Spleen (tissue), 11 donors: Measurements from ENCODE around the gene ITGB2. TPM values are rescaled to one million over a fixed set of nuclear protein-coding genes. Genes with fewer than 3 reads are reported as not detected.
A peak's percentile ranks its signal among the peaks of the same experiment; 100 is the strongest.

Experiments
- DNase-seq: peaks from one replicate; pipeline ENCODE4 v3.0.0-alpha.2; 2020
- H3K27ac ChIP-seq, 8 donors: fragments of 200-600 bp; sonication (generic) in 7 of 8; 1 replicate in 4 of 8; 2 replicates in 4 of 8; pipeline versions ENCODE4 v1.5.0 to v1.8.0; 2016 to 2021; ENCODE audit warnings: inconsistent platforms in 4 of 8, mild to moderate bottlenecking in 4 of 8, moderate library complexity in 1 of 8
- H3K27me3 ChIP-seq, 7 donors: fragments of 200-600 bp; sonication (generic) in 6 of 7; replicated peaks in 1 of 7; 1 replicate in 4 of 7; 2 replicates in 3 of 7; pipeline versions ENCODE4 v1.5.0 to v1.8.0; 2016 to 2021; ENCODE audit warnings: inconsistent platforms in 3 of 7, mild to moderate bottlenecking in 1 of 7
- H3K36me3 ChIP-seq, 6 donors: fragments of 200-600 bp; sonication (generic) in 5 of 6; 1 replicate in 4 of 6; 2 replicates in 2 of 6; pipeline versions ENCODE4 v1.5.0 to v1.8.0; 2016 to 2021; ENCODE audit warnings: inconsistent platforms in 2 of 6
- H3K4me1 ChIP-seq, 6 donors: fragments of 200-600 bp; sonication (generic) in 5 of 6; 1 replicate in 3 of 6; 2 replicates in 3 of 6; pipeline versions ENCODE4 v1.5.0 to v1.8.0; 2016 to 2021; ENCODE audit warnings: inconsistent platforms in 3 of 6
- H3K4me3 ChIP-seq, 8 donors: fragments of 200-600 bp; sonication (generic) in 7 of 8; 1 replicate in 4 of 8; 2 replicates in 4 of 8; pipeline versions ENCODE4 v1.5.0 to v1.8.0; 2016 to 2021; ENCODE audit warnings: inconsistent platforms in 4 of 8, mild to moderate bottlenecking in 4 of 8, moderate library complexity in 2 of 8
- H3K9me3 ChIP-seq, 8 donors: fragments of 200-600 bp; sonication (generic) in 7 of 8; 1 replicate in 4 of 8; 2 replicates in 4 of 8; pipeline versions ENCODE4 v1.5.0 to v1.8.0; 2016 to 2021; ENCODE audit warnings: inconsistent platforms in 4 of 8
- CTCF ChIP-seq, 11 experiments: fragments of 200-600 bp in 7 of 11; fragments of 450-650 bp in 4 of 11; sonication (generic) in 4 of 11; IDR thresholded peaks in 8 of 11; conservative IDR thresholded peaks in 3 of 11; 1 replicate in 7 of 11; 2 replicates in 4 of 11; pipeline versions ENCODE4 v1.4.0 to v1.8.0; 2016 to 2021; ENCODE audit warnings: antibody characterized with exemption in 11 of 11, inconsistent platforms in 4 of 11, mild to moderate bottlenecking in 1 of 11
- POLR2A ChIP-seq, 3 donors: fragments of 450-650 bp; IDR thresholded peaks; one replicate each; pipeline ENCODE4 v1.5.1; 2017; ENCODE audit warnings: antibody characterized with exemption in 3 of 3, mild to moderate bottlenecking in 1 of 3
- POLR2AphosphoS5 ChIP-seq, 3 donors: sonication (generic); formaldehyde crosslinking; IDR thresholded peaks; one replicate each; pipeline ENCODE4 v1.5.1; 2017; ENCODE audit warnings: antibody characterized with exemption in 3 of 3
- WGBS, 5 donors: extraction: QIAGEN DNeasy Blood & Tissue Kit in 3 of 5; methylation state at CpG; one replicate each; pipeline versions ENCODE4 v1.1.5 to v1.1.7; 2013 to 2018; 5-methylcytosine and 5-hydroxymethylcytosine counted together
- intact Hi-C: fragments of 100-400 bp; cut with DNase I; formaldehyde crosslinking; loops from one replicate; pipeline ENCODE4 v1.15.0; 2023; ENCODE audit warnings: low total_unique reads
- polyA plus RNA-seq, 3 donors: library from polyadenylated mRNA; stranded (reverse); fragments of 200-250 nt; gene quantifications; one replicate each; pipeline ENCODE4 v1.2.1, GENCODE V29; 2013
- total RNA-seq, 7 donors: library from RNA; depleted of rRNA in 3 of 7; stranded (reverse); fragments of >200 nt in 3 of 7; fragmentation: NEBNext Ultra II Directional in 4 of 7; extraction: Animal tissue kit (Norgen Biotek cat#: 25700) in 4 of 7; gene quantifications; one replicate each; pipeline versions ENCODE4 v1.1.0 to v1.2.1, GENCODE V29; 2016 to 2021
- donor health status: healthy with polysubstance abuse.
- donor health status: DM: no; HTN: no; CAD: no; lungs with moderate emphysema.
- donor health status: DM: no; HTN: no; CAD: no.
- donor health status: Bipolar disorder and iron deficiency.
- donor health status: healthy.
- donor health status: DM: no; HTN: no; CAD: no.
- donor health status: DM: yes; HTN: yes; CAD: no.

The ITGB2 gene
- total and polyA plus RNA-seq, 10 donors = 92.1 to 754 (median 338) TPM

GRCh38 chr21:44903050-44903685 is 17.5 kb downstream of the ITGB2 start:
- H3K36me3 ChIP-seq = peaks cover 0 to 100% (median 75%) of the 10 kb centered on the region in 6 donors
- peak; percentile 79 for DNase-seq
- no peaks in the 10 kb centered on the region for H3K9me3 ChIP-seq
- peaks cover 0 to 83% (median 42%) of the 10 kb centered on the region in 6 donors for H3K4me1 ChIP-seq
- no peak overlapping the region for H3K4me3 ChIP-seq
- intact Hi-C loops = no loop called here
- no peaks in the 10 kb centered on the region for H3K27me3 ChIP-seq
- peak in 1 of 3 donors; percentile 42 for TF ChIP-seq POLR2AphosphoS5 (IDR thresholded peaks at IDR 0.05)
- no peak for TF ChIP-seq CTCF (IDR thresholded peaks at IDR 0.05 in 8 of 11, conservative IDR thresholded peaks at IDR 0.05 in 3 of 11)
- TF ChIP-seq POLR2A (IDR thresholded peaks at IDR 0.05) = no peak
- WGBS, 5 donors = 83 to 92% (median 87%) methylated on average over 12 to 18 of the region's 18 CpGs
- peak overlapping the region in 3 of 8 donors; percentile 50 to 96 (median 72) for H3K27ac ChIP-seq

- WGBS, 5 donors = 89 to 94% (median 93%) methylated on average over 30 of the region's 30 CpGs
- peaks cover 0 to 100% (median 81%) of the 10 kb centered on the region in 6 donors for H3K36me3 ChIP-seq
- TF ChIP-seq POLR2A (IDR thresholded peaks at IDR 0.05) = no peak
- TF ChIP-seq POLR2AphosphoS5 (IDR thresholded peaks at IDR 0.05) = peak; percentile 5 to 70 (median 24)
- DNase-seq = peak; percentile 76
- H3K27ac ChIP-seq = peak overlapping the region in 2 of 8 donors; percentile 72 to 96
- H3K9me3 ChIP-seq = no peaks in the 10 kb centered on the region
- no peak overlapping the region for H3K4me3 ChIP-seq
- H3K27me3 ChIP-seq = no peaks in the 10 kb centered on the region
- peaks cover 4 to 83% (median 42%) of the 10 kb centered on the region in 6 donors for H3K4me1 ChIP-seq
- intact Hi-C loops = no loop called here
Measured at GRCh38 chr21:44902268-44903049, 18.2 kb downstream of the ITGB2 start.

GRCh38 chr21:44901391-44902074 is 19.2 kb downstream of the ITGB2 start:
- Histone ChIP-seq H3K27ac (peak overlapping the region in 2 of 8 donors; percentile 1 to 42), H3K4me1 (peaks cover 4 to 83% (median 43%) of the 10 kb centered on the region in 6 donors), H3K27me3 (no peaks in the 10 kb centered on the region), H3K36me3 (peaks cover 0 to 100% (median 86%) of the 10 kb centered on the region in 6 donors), H3K4me3 (no peak overlapping the region), H3K9me3 (no peaks in the 10 kb centered on the region)
- WGBS, 5 donors = 78 to 92% (median 89%) methylated on average over 27 of the region's 27 CpGs
- DNase-seq = peak; percentile 73
- intact Hi-C loops = no loop called here
- TF ChIP-seq CTCF (IDR thresholded peaks at IDR 0.05 in 8 of 11, conservative IDR thresholded peaks at IDR 0.05 in 3 of 11) (no peak), POLR2AphosphoS5 (IDR thresholded peaks at IDR 0.05) (peak in 2 of 3 donors; percentile 5 to 54), POLR2A (IDR thresholded peaks at IDR 0.05) (no peak)

- H3K4me1 ChIP-seq = peaks cover 3 to 82% (median 40%) of the 10 kb centered on the region in 6 donors
- H3K36me3 ChIP-seq = peaks cover 0 to 100% (median 84%) of the 10 kb centered on the region in 6 donors
- WGBS, 5 donors = 87 to 90% (median 88%) methylated on average over 27 to 28 of the region's 28 CpGs
- intact Hi-C loops = no loop called here
- no peaks in the 10 kb centered on the region for H3K27me3 ChIP-seq
- DNase-seq = peak; percentile 59
- TF ChIP-seq CTCF (IDR thresholded peaks at IDR 0.05 in 8 of 11, conservative IDR thresholded peaks at IDR 0.05 in 3 of 11) = no peak
- peak in 1 of 3 donors; percentile 9 for TF ChIP-seq POLR2AphosphoS5 (IDR thresholded peaks at IDR 0.05)
- TF ChIP-seq POLR2A (IDR thresholded peaks at IDR 0.05) = no peak
- no peak overlapping the region for H3K4me3 ChIP-seq
- peak overlapping the region in 2 of 8 donors; percentile 1 to 42 for H3K27ac ChIP-seq
- H3K9me3 ChIP-seq = no peaks in the 10 kb centered on the region
Measured at GRCh38 chr21:44900559-44901251, 20.0 kb downstream of the ITGB2 start.
